COLO829 (cell line): ENCODE results near the gene METRNL.

Experiments used
- DNase-seq: peaks from one replicate; pipeline ENCODE4 v3.0.0; 2012; ENCODE audit warnings: low spot score

The METRNL gene

GRCh38 chr17:83142619-83143018, 63.2 kb downstream of the METRNL start:
- DNase-seq, result no peak

- DNase-seq, result no peak
Measured at GRCh38 chr17:83143817-83144231, 64.4 kb downstream of the METRNL start.
